ENCODE measurements around the gene WDR70.

Gene WDR70

GRCh38 chr5:37704406-37704805, 325.3 kb downstream of the WDR70 start:
- no peaks in the 10 kb centered on the region for H3K27me3 ChIP-seq
- intact Hi-C loops (cut with DNase I; ENCODE audit: low total_unique reads): no loop called here
- no peak overlapping the region for H3K27ac ChIP-seq
- peaks cover 0 to 20% (median 8%) of the 10 kb centered on the region in 3 donors for H3K36me3 ChIP-seq
- TF ChIP-seq CTCF (IDR thresholded peaks at IDR 0.05): no peak
- no peak overlapping the region for H3K4me3 ChIP-seq
- H3K9me3 ChIP-seq: no peaks in the 10 kb centered on the region
- no peak for DNase-seq
- no peaks in the 10 kb centered on the region for H3K4me1 ChIP-seq

- H3K36me3 ChIP-seq: no peaks in the 10 kb centered on the region
- TF ChIP-seq CTCF (IDR thresholded peaks at IDR 0.05): no peak
- H3K27me3 ChIP-seq: no peaks in the 10 kb centered on the region
- H3K9me3 ChIP-seq: no peaks in the 10 kb centered on the region
- no peak overlapping the region for H3K27ac ChIP-seq
- intact Hi-C loops (cut with DNase I; ENCODE audit: low total_unique reads): no loop called here
- no peaks in the 10 kb centered on the region for H3K4me1 ChIP-seq
- no peak for DNase-seq
- H3K4me3 ChIP-seq: no peak overlapping the region
Measured at GRCh38 chr5:37709020-37709419, 329.9 kb downstream of the WDR70 start.

- intact Hi-C loops (cut with DNase I; ENCODE audit: low total_unique reads): no loop called here
- Histone ChIP-seq H3K4me3 (no peak overlapping the region), H3K27me3 (no peaks in the 10 kb centered on the region), H3K27ac (no peak overlapping the region), H3K9me3 (no peaks in the 10 kb centered on the region), H3K4me1 (no peaks in the 10 kb centered on the region), H3K36me3 (no peaks in the 10 kb centered on the region)
- TF ChIP-seq CTCF (IDR thresholded peaks at IDR 0.05): no peak
- no peak for DNase-seq
Measured at GRCh38 chr5:37710965-37711364, 331.8 kb downstream of the WDR70 start.

GRCh38 chr5:37712750-37713149, 333.6 kb downstream of the WDR70 start:
- H3K4me1 ChIP-seq: peaks cover 0 to 11% (median 10%) of the 10 kb centered on the region in 4 donors
- H3K4me3 ChIP-seq: no peak overlapping the region
- H3K36me3 ChIP-seq: no peaks in the 10 kb centered on the region
- DNase-seq: no peak
- H3K27me3 ChIP-seq: no peaks in the 10 kb centered on the region
- H3K9me3 ChIP-seq: no peaks in the 10 kb centered on the region
- intact Hi-C loops (cut with DNase I; ENCODE audit: low total_unique reads): no loop called here
- H3K27ac ChIP-seq: no peak overlapping the region
- TF ChIP-seq CTCF (IDR thresholded peaks at IDR 0.05): no peak

- Histone ChIP-seq H3K4me3 (no peak overlapping the region), H3K27ac (no peak overlapping the region), H3K9me3 (no peaks in the 10 kb centered on the region), H3K36me3 (no peaks in the 10 kb centered on the region), H3K4me1 (peaks cover 0 to 23% (median 19%) of the 10 kb centered on the region in 4 donors), H3K27me3 (no peaks in the 10 kb centered on the region)
- intact Hi-C loops (cut with DNase I; ENCODE audit: low total_unique reads): no loop called here
- no peak for TF ChIP-seq CTCF (IDR thresholded peaks at IDR 0.05)
- DNase-seq: no peak
Measured at GRCh38 chr5:37714756-37715155, 335.6 kb downstream of the WDR70 start.

GRCh38 chr5:37715361-37715760, 336.2 kb downstream of the WDR70 start:
- no peak for TF ChIP-seq CTCF (IDR thresholded peaks at IDR 0.05)
- Histone ChIP-seq H3K36me3 (no peaks in the 10 kb centered on the region), H3K9me3 (no peaks in the 10 kb centered on the region), H3K4me3 (no peak overlapping the region), H3K27ac (no peak overlapping the region), H3K27me3 (no peaks in the 10 kb centered on the region), H3K4me1 (peaks cover 0 to 23% (median 19%) of the 10 kb centered on the region in 4 donors)
- DNase-seq: no peak
- intact Hi-C loops (cut with DNase I; ENCODE audit: low total_unique reads): no loop called here
